ENCODE data around the gene VAV3.

Gene VAV3

DNA sequence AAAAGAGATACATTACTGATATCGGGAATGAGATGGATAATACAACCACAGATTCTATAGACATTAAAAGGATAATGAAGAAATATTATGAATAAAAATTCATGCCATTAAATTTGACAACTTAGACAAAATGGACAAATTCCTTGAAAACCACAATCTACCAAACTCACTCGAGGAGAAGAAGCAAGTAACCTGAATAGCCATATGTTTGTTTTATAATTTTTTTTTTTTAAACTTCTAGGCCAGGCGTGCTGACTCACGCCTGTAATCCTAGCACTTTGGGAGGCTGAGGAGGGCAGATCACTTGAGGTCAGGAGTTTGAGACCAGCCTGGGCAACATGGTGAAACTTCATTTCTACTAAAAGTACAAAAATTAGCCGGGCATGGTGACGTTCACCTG lies 327.9 kb downstream of the VAV3 start:
- DNase-seq (ENCODE audit: low spot score) = no peak

DNA sequence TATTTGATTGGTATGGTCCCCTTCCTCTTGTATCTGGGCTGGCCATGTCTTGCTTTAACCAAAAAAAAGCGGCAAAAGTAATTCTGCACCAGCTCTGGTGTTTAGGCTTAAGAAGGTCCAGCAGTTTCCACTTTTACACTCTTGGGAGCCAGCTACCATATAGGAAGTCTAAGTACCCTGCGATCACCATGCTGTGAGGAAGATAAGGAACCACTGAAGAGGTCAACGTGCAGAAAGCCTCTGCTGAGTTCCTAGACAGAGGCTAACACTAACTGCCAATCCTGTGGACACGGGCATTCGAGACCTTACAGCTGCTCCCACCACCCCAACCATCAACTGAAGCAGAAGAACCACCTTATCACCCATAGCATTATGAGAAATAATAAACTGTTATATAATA lies 331.4 kb downstream of the VAV3 start:
- DNase-seq (ENCODE audit: low spot score) = no peak

DNA sequence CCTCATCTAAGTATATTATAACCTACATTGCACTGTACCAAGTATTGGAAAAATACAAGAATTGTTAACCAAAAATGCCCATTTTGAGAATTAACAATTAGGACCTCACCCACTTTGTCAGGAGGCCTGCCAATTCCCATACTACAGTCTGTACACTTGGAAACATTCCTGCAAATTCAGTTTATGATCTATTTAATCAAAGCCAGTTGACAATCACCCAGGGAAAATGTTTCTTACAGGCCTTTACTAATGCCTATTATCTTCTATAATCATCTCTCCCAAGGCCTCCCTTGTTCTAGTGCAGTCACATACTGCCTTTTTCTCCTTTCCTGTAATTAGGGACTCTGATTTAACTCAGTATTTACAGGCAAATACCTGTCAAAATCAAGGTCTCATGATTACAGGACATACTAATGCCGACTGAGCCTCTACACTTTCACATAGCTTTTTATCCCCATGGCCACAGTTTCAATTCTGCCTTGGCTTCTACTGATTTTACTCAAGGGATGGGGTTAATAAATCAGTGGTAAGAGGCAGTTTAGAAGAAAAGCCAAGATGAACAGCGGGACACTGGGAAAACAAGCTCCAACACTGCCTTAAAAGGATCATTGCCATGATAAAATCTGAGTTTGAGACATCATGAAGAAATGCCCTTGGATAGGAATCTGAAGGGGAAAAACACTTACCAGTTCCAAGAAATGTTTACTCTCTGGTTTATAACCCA lies 338.7 kb downstream of the VAV3 start:
- no peak for DNase-seq (ENCODE audit: low spot score)

DNA sequence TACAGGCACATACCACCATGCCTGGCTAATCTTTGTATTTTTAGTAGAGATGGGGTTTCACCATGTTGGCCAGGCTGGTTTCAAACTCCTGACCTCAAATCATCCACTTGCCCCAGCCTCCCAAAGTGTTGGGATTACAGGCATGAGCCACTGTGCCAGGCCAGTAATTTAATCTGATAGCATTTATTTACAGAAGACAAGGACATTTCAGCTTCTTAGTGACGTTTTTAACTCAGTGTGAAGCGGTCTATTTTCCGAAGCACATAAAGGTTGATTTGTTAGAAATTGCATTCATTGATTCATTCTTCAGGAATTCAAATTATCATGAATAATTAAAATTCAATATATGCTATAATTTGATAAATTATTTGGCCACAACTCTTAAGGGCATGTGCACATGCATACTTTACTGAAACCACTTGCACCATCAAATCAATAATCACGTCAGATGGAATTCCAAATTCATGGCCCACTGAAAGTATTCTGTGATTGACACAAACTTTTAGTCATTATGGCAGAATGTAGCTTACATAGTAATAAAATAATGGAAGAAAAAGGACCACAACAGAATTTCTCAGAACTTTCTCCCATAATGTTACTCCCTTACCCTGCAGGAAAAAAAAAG lies 339.5 kb downstream of the VAV3 start:
- no peak for DNase-seq (ENCODE audit: low spot score)

DNA sequence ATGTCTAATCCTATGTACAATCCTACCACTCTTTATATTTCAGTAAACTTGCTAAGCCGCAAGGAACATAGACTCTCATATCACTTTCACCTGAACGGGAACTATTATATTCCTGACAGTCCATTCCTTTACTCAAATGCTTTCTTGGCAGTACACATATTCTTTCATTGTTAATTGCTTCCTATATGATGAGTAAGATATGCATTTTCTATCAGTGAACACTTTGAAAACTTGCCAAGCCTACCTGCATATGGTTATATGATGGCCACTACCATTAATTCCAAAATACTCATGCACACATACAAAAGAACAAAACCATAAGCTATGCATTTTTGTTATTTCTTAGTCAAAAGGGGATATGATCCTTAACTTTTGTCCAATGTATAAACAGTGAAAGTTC lies 341.5 kb downstream of the VAV3 start:
- DNase-seq (ENCODE audit: low spot score) = no peak

DNA sequence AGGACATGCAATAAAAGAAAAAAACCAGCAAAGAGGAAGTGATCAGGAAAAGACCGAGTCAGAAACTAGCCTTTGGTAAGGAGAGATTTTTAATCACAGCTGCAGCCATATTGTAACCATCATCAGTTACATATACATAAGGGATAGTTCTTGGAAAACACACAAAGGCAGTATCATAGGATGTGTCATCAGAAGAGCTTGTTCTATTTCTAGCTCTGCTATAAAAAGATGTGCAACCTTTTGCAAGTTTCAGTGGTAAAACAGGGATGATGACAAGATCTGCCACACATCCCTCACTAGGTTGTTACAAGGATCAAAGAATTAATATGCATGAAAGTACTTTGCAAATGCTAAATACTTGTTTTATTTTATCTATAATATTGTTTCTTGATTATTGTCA lies 342.0 kb downstream of the VAV3 start:
- DNase-seq (ENCODE audit: low spot score) = no peak

DNA sequence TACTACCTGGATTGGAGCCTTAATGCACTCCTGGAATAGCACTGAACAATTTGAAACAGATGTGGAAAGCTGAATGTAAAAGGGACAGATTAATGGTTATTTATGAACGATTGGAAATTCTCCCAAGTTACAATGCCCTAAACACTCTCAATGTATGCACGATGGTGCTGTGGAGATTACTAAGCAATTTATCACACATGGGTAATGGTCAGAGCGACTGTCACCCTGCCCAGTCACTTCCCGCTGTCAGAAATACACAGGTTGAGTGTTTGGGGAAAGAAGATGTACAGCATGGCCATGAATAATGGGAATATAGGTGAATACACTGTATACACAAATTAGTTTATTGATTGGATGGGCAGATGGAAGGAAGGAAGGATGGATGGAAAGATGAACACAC lies 342.4 kb downstream of the VAV3 start:
- DNase-seq (ENCODE audit: low spot score) = no peak

DNA sequence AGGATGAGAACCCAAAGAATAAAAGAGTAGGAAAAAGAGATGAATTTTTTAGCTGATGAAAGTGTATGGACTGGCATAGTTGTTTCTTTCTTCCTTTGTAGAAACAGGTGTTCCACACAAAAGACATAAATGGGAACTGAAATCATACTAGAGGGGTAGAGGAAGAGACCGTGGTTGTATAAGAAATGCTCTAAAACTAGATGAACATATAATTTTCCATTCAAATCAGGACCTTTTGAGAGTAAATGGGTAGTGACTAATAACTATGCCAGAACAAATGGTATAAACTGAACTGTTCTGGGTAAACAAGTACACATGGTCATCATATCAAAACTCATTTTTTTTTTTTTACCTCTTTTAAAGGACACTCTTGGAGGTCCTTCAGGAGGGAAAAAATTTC lies 344.2 kb downstream of the VAV3 start:
- no peak for DNase-seq (ENCODE audit: low spot score)

DNA sequence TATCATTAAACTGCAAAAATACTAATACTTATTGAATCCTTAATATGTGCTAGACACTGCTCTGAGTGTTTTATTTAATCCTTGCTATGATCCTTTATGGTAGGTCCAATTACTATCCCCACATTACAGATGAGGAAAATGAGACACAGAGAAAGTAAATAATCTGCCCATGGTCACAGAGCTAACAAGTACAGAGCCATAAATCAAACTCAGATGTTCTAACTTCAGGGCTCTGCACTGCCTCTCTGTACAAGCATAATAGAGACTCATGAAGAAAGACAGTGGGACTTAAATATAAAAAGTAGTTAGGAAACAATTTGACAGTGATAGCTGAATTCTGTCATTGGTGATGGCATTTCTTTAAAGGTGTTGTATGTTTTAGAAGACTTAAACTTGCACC lies 346.4 kb downstream of the VAV3 start:
- no peak for DNase-seq (ENCODE audit: low spot score)

DNA sequence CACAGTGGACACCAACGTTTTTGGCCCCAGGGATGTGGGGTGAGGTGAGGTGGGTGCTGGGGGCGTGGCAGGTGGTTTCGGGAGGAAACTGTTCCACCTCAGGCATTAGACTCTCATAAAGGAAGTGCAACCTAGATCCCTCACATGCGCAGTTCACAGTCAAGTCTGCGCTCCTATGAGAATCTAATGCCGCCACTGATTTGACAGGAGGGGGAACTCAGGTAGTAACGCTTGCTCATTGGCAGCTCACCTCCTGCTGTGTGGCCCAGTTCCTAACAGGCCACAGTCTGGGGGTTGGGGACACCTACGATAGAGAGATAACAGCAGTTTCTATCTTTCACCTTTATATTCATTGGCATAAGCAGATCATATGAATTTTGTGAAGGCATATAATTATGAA lies 347.1 kb downstream of the VAV3 start:
- no peak for DNase-seq (ENCODE audit: low spot score)

DNA sequence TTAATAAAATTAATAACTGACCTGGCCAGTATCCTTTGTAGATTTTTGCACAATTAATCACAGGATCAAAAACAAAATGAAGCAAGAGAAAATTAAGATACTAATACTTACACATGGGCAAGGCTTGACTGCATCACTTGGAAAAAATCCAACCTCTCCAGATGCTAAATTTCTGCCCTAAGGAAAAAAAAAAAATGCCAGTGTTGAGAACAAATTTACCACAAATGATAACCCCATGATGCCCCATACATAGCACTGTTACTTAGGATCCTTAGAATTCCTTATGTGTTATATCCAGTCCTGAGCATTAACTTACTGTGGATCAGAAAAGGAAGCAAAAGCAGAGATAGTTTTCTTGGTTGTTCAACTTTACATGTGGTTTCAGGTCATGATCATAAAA lies 347.5 kb downstream of the VAV3 start:
- DNase-seq (ENCODE audit: low spot score) = no peak

DNA sequence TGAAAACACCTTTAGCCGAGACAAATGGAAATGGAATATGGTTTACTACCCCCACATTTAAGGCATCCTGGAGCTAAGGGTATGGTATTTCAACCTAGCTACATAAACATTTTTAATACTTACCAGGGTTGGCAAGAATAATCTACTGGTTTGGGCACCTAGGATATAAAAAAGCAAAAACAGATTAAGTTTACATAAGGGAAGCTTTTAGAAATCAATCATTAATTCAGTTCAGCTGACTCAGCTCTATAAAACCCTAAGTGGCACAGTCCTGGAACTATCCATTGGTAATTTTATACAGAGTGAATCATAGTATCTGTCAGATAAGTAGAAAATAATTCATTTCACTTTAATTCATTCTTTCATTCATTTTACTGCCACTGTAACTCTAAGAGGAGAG lies 355.2 kb downstream of the VAV3 start:
- DNase-seq (ENCODE audit: low spot score) = no peak

DNA sequence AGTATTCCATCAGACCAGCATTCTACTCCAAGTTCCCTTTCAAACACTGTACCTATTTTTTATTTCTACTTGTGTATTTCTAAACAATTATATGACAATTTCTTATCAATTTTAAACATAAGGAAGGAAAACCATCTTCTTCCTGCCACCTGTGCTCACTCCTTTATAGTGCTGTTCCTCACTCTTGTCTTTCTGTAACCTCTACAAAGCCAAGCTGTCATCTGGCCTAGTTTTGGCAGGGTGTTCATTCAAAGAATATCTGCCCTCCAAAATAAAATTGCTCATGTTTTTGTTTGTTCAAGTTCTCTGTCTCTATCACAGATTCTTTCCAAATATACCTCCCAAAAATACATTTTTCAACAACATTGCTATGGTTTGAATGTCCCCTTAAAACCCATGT lies 360.2 kb downstream of the VAV3 start:
- DNase-seq (ENCODE audit: low spot score) = no peak

DNA sequence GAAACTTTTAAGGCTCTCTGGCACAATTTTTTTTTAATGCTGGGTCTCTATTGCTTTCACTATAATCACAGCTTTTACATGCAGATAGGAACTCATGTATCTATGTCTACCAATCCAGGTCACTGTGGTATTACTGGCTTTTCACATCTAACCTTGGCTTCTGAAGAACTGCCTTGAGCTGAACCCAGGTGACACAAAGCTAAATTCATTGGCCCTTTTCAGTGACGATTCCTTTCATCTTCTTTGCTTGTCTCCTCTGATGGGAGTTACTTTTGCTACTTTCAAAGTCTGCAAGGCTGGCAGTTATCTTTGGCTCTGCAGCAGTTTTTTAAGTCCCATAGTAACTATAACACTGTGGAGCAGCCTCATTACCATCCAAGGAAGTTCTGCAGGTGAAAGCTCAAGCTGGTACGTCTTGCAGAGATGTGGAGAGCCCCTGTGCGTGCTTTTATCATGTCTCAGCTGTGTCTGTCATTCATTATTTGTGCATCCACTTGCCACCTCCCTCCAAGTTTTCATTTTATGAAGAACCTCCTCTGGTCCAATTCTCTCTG lies 364.3 kb downstream of the VAV3 start:
- no peak for DNase-seq (ENCODE audit: low spot score)

DNA sequence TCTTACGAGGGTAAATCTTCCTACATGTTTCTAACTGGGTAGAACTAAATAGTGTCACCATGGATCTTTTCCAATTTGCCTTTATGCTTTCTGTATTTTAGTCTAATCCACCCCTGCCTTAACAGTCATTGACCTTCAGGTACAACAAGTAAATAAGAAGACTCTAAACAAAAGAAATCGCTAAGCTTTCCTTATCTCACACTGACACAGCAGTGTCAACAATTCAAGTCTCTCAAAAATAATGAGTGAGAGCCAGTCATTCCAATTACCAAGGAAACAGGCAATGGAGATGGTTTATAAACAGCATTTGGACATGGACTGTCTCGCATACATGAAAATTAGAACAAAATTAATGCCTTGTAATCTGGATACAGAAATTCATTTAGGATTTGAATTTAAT lies 365.8 kb downstream of the VAV3 start:
- no peak for DNase-seq (ENCODE audit: low spot score)

DNA sequence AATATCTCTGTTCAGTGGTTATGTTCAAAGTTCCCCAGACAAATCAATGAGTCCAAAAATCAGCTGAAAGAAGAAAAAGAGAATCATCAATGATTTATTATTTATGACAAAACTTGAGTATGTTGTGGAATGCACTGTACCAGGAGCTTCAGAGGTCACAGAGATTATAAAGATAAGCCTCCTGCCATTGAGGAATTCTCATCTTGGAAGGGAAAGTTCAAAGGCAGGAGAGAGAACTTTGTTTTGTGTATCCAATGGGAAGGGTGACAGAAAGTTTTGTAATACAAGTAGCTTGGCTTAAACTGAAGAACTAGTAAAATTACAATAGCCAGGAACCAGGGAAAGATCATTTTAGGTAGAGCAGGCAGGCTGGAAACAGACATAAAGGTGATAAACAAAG lies 367.7 kb downstream of the VAV3 start:
- DNase-seq (ENCODE audit: low spot score) = no peak

DNA sequence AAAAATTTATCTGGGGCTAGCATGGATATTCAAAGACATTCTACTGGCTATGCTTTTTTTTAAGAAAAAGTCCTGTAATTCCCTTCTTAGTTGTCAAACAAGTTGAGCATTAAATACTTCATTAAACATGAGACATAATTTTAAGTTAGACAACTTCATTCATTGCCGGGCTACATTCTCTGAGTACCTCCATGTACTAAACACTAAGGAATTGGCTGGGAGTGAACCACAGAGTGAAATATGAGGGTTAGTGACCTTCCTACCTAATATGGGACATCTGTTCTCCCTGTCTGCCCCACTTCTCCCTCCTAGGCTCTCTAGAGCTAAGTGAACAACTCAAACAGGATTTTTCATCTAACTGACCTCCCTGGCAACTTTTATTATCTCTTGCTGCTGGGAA lies 370.4 kb downstream of the VAV3 start:
- DNase-seq (ENCODE audit: low spot score) = no peak

DNA sequence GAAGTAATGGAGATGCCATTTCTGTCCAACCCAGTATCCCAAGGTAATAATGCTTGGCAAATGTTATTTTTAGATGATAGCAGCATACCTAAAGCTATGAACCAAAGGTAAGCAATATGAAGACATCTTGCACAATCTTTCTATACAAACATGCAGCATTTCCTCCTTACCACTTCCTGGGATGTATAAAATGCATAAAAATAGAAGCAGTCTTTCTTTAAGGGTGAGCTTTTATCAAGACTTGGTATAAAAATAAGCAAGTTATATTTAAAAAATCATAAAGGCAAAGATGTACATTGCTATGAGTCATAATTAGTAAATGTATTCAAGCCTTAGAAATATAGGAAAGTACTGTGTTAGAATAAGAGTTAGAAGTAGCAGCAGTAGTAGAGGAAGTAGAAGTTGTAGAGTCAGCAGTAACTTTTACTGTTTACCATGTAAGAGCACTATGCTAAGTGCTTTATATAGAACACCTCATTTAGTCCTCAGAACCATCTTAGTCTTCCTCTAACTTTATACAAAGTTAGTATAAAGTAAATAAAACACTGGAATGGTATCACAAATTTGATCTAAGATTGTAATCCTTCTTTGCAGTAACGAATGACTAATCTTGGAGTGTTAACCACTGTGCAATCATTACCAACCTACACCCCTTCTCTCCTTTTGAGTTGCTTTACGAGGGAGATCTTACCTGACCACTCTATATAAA lies 371.3 kb downstream of the VAV3 start:
- DNase-seq (ENCODE audit: low spot score) = no peak

DNA sequence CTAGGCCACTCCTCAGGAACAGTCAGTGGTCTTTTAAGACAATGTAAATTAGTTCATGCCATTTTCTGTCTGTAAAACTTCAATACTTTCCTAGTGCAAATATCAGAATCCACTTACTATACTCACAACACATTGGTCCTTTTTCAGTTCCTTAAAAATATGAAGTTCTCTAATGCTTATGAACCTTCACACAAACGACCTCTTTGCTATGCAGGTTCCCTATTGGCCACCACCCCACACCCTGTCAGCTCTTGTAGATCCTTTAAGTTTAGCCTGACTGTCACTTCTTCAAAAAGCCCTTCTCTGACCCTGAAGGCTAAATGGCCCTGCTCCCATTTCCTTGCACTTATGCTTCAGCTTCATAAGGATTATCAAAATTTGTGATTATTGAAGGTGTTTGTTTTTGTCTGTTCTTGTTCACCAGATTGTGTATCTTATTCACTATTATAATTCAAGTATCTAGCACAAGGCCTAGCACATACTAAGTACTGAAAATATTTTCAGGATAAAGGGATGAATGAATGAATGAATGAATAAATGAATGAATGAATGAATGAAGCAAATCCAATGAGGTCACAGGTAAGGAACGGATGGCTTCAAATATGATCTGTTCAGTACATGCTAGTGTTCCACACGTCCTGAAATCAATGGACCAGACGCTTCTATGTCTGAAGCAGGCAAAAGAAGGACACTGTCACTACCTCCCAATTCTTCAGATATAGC lies 373.9 kb downstream of the VAV3 start:
- no peak for DNase-seq (ENCODE audit: low spot score)

DNA sequence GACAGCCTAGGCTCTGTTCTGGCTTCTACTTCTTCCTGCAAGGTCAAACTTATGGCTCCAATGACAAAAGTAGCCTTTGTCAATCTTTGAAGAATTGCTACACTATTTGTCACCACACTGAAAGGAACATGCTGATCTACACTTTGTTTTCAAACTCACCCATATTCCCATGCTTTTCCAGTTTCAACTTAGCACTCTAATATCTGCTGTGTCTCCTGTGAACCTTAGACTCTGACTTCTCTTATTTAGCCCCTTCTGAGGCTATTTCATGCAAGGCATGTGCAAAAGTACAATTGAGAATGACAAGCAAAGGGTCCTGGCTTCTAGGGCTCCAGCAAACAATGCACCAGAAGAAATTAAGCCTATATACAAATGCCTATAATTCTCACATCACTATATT lies 374.9 kb downstream of the VAV3 start:
- no peak for DNase-seq (ENCODE audit: low spot score)

DNA sequence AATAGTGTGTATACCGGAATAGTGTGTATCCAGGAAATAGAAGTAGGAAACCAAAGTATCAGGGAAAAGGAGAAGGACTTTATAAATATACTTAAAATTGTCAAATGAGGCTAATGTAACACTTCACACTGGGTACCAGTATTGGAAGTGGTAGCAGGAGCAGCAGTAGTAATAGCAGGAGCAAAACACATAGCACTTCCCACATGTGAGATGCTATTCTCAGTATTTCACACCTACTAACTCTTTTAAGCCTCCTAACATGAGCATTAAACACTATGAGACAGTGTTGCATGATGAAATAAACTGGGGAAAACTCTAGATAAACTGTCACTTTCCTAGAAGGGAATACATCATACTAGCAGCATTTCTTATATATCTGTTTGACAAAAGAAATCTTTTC lies 376.7 kb downstream of the VAV3 start:
- DNase-seq (ENCODE audit: low spot score) = no peak

DNA sequence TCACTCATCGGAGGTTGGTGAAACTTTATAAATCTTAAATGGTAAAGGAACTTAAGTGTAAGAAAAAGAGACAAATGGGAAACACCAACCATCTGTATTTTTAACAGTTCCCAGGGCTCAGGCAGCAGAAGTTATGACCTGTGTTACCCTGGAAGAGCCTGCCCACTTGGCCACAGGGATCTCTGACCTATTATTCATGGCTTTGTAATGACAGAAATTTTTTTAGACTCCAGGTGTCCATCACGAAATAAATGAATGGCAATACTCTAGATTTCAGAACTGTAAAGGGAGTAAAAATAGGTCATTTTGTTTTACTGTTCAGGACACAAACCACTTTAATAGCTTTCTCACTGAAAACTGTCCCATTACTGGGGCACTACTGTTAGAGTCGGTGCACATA lies 389.8 kb downstream of the VAV3 start:
- DNase-seq (ENCODE audit: low spot score) = no peak

DNA sequence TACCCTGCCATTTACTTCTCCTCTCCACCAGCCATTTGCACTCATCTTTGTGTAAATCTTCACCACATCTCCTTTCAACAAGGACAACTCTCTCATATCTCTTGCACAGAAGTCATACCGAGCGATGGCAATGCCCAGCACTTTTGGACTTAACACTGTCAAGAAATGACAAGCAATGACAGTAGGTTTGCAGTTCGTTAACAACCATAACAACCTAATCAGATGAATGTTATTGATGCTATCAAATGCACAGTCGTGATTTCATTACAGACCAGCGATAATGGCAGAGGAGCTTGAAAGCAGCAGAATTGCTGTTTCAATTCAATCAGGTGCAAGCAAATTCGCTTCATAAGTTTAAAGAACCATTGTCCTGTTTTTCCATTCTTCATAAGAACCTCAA lies 390.9 kb downstream of the VAV3 start:
- no peak for DNase-seq (ENCODE audit: low spot score)

Measured in iPS-NIHi11 (cell line).